Hepatocyte (in vitro differentiated cells): ENCODE data around the gene PDIA5. TPM values are rescaled to one million over a fixed set of nuclear protein-coding genes. Genes with fewer than 3 reads are reported as not detected.

Source experiments
- DNase-seq: peaks from one replicate; pipeline ENCODE4 v3.0.0-alpha.2; 2016; ENCODE audit warnings: low spot score
- H2AFZ ChIP-seq: fragments of 200-600 bp; sonication (generic); 2 replicates; pipeline ENCODE4 v1.6.0; 2016; ENCODE audit warnings: antibody characterized with exemption, mild to moderate bottlenecking
- H3K27ac ChIP-seq: fragments of 200-600 bp; sonication (generic); 2 replicates; pipeline ENCODE4 v1.5.1; 2016; ENCODE audit warnings: mild to moderate bottlenecking
- H3K27me3 ChIP-seq: fragments of 200-600 bp; sonication (generic); 2 replicates; pipeline ENCODE4 v1.6.1; 2016
- H3K36me3 ChIP-seq: fragments of 200-600 bp; sonication (generic); replicated peaks from 2 replicates; pipeline ENCODE4 v1.5.1; 2016; ENCODE audit warnings: low read depth; ENCODE audit not compliant: insufficient read depth
- H3K4me1 ChIP-seq: fragments of 200-600 bp; sonication (generic); 2 replicates; pipeline ENCODE4 v1.5.1; 2016; ENCODE audit warnings: mild to moderate bottlenecking, moderate library complexity; ENCODE audit not compliant: insufficient read depth
- H3K4me2 ChIP-seq: fragments of 200-600 bp; sonication (generic); 2 replicates; pipeline ENCODE4 v1.6.0; 2016
- H3K4me3 ChIP-seq: fragments of 200-600 bp; sonication (generic); 2 replicates; pipeline ENCODE4 v1.5.1; 2016; ENCODE audit warnings: mild to moderate bottlenecking
- H3K79me2 ChIP-seq: fragments of 200-600 bp; sonication (generic); 2 replicates; pipeline ENCODE4 v1.6.0; 2017; ENCODE audit warnings: mild to moderate bottlenecking
- H3K9me2 ChIP-seq: fragments of 200-600 bp; sonication (generic); replicated peaks from 2 replicates; pipeline ENCODE4 v1.6.0; 2017; ENCODE audit warnings: mild to moderate bottlenecking; ENCODE audit not compliant: insufficient read depth
- H3K9me3 ChIP-seq: fragments of 200-600 bp; sonication (generic); 2 replicates; pipeline ENCODE4 v1.5.1; 2016; ENCODE audit warnings: low read depth, mild to moderate bottlenecking
- H4K20me1 ChIP-seq: fragments of 200-600 bp; sonication (generic); 2 replicates; pipeline ENCODE4 v1.6.0; 2016; ENCODE audit warnings: mild to moderate bottlenecking; ENCODE audit not compliant: insufficient read depth, poor library complexity, severe bottlenecking
- CTCF ChIP-seq: fragments of 200-600 bp; sonication (generic); IDR thresholded peaks from 2 replicates; pipeline ENCODE4 v1.5.1; 2016; ENCODE audit warnings: antibody characterized with exemption, mild to moderate bottlenecking; ENCODE audit not compliant: poor library complexity
- EZH2 ChIP-seq: fragments of 200-600 bp; sonication (generic); IDR thresholded peaks from 2 replicates; pipeline ENCODE4 v1.6.1; 2016; ENCODE audit warnings: antibody characterized with exemption, mild to moderate bottlenecking, borderline replicate concordance
- EZH2phosphoT487 ChIP-seq: fragments of 200-600 bp; sonication (generic); IDR thresholded peaks from one replicate; pipeline ENCODE4 v1.6.1; 2018; ENCODE audit warnings: antibody characterized with exemption, mild to moderate bottlenecking, low read depth, moderate library complexity; ENCODE audit not compliant: unreplicated experiment, severe bottlenecking
- WGBS: methylation state at CpG from one replicate; pipeline ENCODE4 v1.1.6; 2016; ENCODE audit warnings: low lambda C conversion rate; ENCODE audit errors: missing lambda C conversion rate; 5-methylcytosine and 5-hydroxymethylcytosine counted together
- polyA plus RNA-seq: library from polyadenylated mRNA; unstranded; fragments of >200 nt; fragmentation: Nextera tagmentation; extraction: Ambion mirVana; gene quantifications from 2 replicates; pipeline ENCODE4 v1.2.1, GENCODE V29; 2016
- total RNA-seq: library from RNA; depleted of rRNA; stranded (reverse); fragments of >200 nt; gene quantifications from 2 replicates; pipeline ENCODE4 v1.2.3, GENCODE V29; 2014

Gene PDIA5
- total and polyA plus RNA-seq, 2 experiments from 2014 or later: 71.8 to 97.3 TPM

- Histone ChIP-seq H3K27me3 (no peaks in the 10 kb centered on the region), H3K9me2 (no peaks in the 10 kb centered on the region), H3K4me3 (no peak overlapping the region), H4K20me1 (no peaks in the 10 kb centered on the region), H3K9me3 (no peaks in the 10 kb centered on the region), H3K36me3 (no peaks in the 10 kb centered on the region), H3K79me2 (no peaks in the 10 kb centered on the region), H2AFZ (no peak overlapping the region), H3K4me2 (no peak overlapping the region), H3K27ac (no peak overlapping the region), H3K4me1 (no peaks in the 10 kb centered on the region)
- DNase-seq: no peak
- 78% methylated on average over 5 of the region's 5 CpGs for WGBS
- TF ChIP-seq CTCF: no peak
- TF ChIP-seq EZH2phosphoT487: no peak
- TF ChIP-seq EZH2: no peak
These were observed 55.2 kb downstream of the PDIA5 start for GRCh38 chr3:123122057-123122456.

DNA sequence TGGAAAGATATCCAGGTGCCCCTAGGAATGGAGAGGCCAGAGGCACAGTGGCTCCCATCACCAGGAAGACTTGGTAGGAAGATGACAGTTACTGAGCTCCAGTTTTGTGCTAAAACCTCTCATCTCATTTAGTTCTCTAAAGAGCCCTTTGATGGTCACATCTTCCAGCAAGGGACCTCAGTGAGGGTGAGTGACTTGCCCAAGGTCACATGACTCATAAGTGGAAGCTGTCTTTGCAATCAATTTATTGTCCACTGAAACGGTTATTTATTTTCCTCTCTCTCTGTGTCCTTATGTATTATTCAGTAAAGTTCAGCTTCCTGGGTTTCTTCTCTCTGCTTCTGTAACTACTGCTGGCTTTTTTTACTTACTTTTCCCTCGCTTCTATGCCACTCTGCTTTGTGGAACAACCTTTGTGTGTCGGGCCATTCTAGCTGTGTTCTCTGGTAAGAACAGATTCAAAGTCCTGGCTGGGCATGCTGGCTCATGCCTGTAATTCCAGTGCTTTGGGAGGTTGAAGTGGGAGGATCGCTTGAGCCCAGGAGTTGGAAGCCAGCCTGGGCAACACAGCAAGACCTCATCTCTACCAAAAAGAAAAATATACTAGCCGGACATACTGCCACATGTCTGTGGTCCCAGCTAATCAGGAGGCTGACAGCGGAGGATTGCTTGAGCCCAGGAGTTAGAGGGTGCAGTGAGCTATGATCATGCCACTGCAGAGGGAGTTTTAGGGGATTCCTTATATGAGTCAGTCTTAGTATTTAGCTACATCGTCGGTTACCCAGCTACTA, 55.9 kb downstream of the PDIA5 start:
- no peaks in the 10 kb centered on the region for H4K20me1 ChIP-seq
- TF ChIP-seq EZH2phosphoT487: no peak
- TF ChIP-seq CTCF: no peak
- no peak for TF ChIP-seq EZH2
- no peaks in the 10 kb centered on the region for H3K36me3 ChIP-seq
- H3K9me3 ChIP-seq: no peaks in the 10 kb centered on the region
- H3K9me2 ChIP-seq: no peaks in the 10 kb centered on the region
- H3K79me2 ChIP-seq: no peaks in the 10 kb centered on the region
- H3K27ac ChIP-seq: no peak overlapping the region
- no peak overlapping the region for H3K4me2 ChIP-seq
- H3K4me1 ChIP-seq: no peaks in the 10 kb centered on the region
- no peak overlapping the region for H2AFZ ChIP-seq
- no peak overlapping the region for H3K4me3 ChIP-seq
- no peaks in the 10 kb centered on the region for H3K27me3 ChIP-seq
- no peak for DNase-seq
- 83% methylated on average over 8 of the region's 8 CpGs for WGBS

- Histone ChIP-seq H4K20me1 (no peaks in the 10 kb centered on the region), H3K9me3 (no peaks in the 10 kb centered on the region), H2AFZ (no peak overlapping the region), H3K4me3 (no peak overlapping the region), H3K27ac (no peak overlapping the region), H3K36me3 (no peaks in the 10 kb centered on the region), H3K27me3 (no peaks in the 10 kb centered on the region), H3K4me2 (no peak overlapping the region), H3K9me2 (no peaks in the 10 kb centered on the region), H3K4me1 (no peaks in the 10 kb centered on the region), H3K79me2 (no peaks in the 10 kb centered on the region)
- 85% methylated on average over 24 of the region's 24 CpGs for WGBS
- no peak for DNase-seq
- TF ChIP-seq CTCF (no peak), EZH2 (no peak), EZH2phosphoT487 (no peak)
These were observed 57.1 kb downstream of the PDIA5 start for GRCh38 chr3:123123716-123124616.
